HepG2 (cell line): ENCODE measurements around the gene TRIO. TPM values are rescaled to one million over a fixed set of nuclear protein-coding genes. Genes with fewer than 3 reads are reported as not detected.

Experiments used
- ATAC-seq: fragments of 200-7000 bp; cut with Tn5 transposase; 3 replicates; pipeline ENCODE4 v1.9.1; 2020; ENCODE audit warnings: mild to moderate bottlenecking, moderate library complexity
- BruUV-seq: library from RNA; stranded (reverse); fragments of 400-500 nt; replicated peaks from 2 replicates; lab custom pipeline; 2021; lab: Mats Ljungman, UMichigan
- CTCF ChIA-PET: fragments of 300-600 bp; formaldehyde crosslinking; extraction: SDS; loops from one replicate; lab custom pipeline; 2021; ENCODE audit warnings: low total read pairs, inconsistent platforms, low intra/inter-chr PET ratio; lab: Yijun Ruan, JAX
- POLR2A ChIA-PET: fragments of 350-600 bp; sonication (Branson Sonifier 250); formaldehyde crosslinking; loops from one replicate; lab custom pipeline; 2020; ENCODE audit warnings: antibody characterized with exemption, inconsistent platforms; lab: Yijun Ruan, JAX
- DNase-seq: peaks from one replicate; pipeline ENCODE4 v3.0.0-alpha.2; 2015; ENCODE audit warnings: low spot score
- FAIRE-seq: peaks from 3 replicates; lab custom pipeline; 2011; peaks lifted over from hg19 to GRCh38; lab: Jason Lieb, UNC
- H2AFZ ChIP-seq: one replicate; pipeline ENCODE4 v1.6.1; 2011; ENCODE audit warnings: low read length, inconsistent platforms
- H3K27ac ChIP-seq: fragments of 300-600 bp; 3 replicates; pipeline ENCODE4 v1.8.0; 2011; ENCODE audit warnings: mixed run types, mild to moderate bottlenecking, mixed read lengths, low read length, inconsistent platforms; ENCODE audit not compliant: insufficient read depth; ENCODE audit errors: extremely low read length
- H3K27me3 ChIP-seq, 2 experiments: fragments of 200-600 bp in 1 of 2; 2 replicates in 1 of 2; 3 replicates in 1 of 2; pipeline versions ENCODE4 v1.6.0 to v1.8.0; 2011; ENCODE audit warnings: low read length in 2 of 2, mild to moderate bottlenecking in 2 of 2, moderate library complexity in 2 of 2, inconsistent platforms in 1 of 2; ENCODE audit not compliant: insufficient read depth in 2 of 2, control insufficient read depth in 1 of 2
- H3K36me3 ChIP-seq, 2 experiments: fragments of 200-600 bp in 1 of 2; replicated peaks in 1 of 2; 2 replicates in 1 of 2; 3 replicates in 1 of 2; pipeline versions ENCODE4 v1.5.1 to v1.8.0; 2011; ENCODE audit warnings: low read length in 2 of 2, inconsistent platforms in 1 of 2; ENCODE audit not compliant: insufficient read depth in 2 of 2, control insufficient read depth in 1 of 2
- H3K4me1 ChIP-seq: 2 replicates; pipeline ENCODE4 v1.5.1; 2012; ENCODE audit warnings: low read length, inconsistent platforms; ENCODE audit not compliant: insufficient read depth
- H3K4me2 ChIP-seq: 2 replicates; pipeline ENCODE4 v1.6.0; 2011; ENCODE audit warnings: low read depth, low read length, inconsistent platforms
- H3K4me3 ChIP-seq, 3 experiments: fragments of 200-600 bp in 1 of 3; sonication (generic), shearing (Covaris generic) in 1 of 3; replicated peaks in 1 of 3; 2 replicates each; pipeline ENCODE4 v1.5.1; 2011 to 2016; ENCODE audit warnings: low read length in 3 of 3, inconsistent platforms in 2 of 3, low read depth in 2 of 3, mild to moderate bottlenecking in 2 of 3, control low read depth in 1 of 3, mixed read lengths in 1 of 3; ENCODE audit not compliant: insufficient read depth in 1 of 3
- H3K79me2 ChIP-seq: one replicate; pipeline ENCODE4 v1.6.1; 2011; ENCODE audit warnings: low read length, inconsistent platforms; ENCODE audit not compliant: insufficient read depth
- H3K9ac ChIP-seq: 2 replicates; pipeline ENCODE4 v1.6.0; 2011; ENCODE audit warnings: mild to moderate bottlenecking, low read depth, low read length, inconsistent platforms; ENCODE audit not compliant: insufficient read depth
- H3K9me3 ChIP-seq: 2 replicates; pipeline ENCODE4 v1.5.1; 2012; ENCODE audit warnings: mild to moderate bottlenecking, low read length
- H4K20me1 ChIP-seq: 2 replicates; pipeline ENCODE4 v1.6.0; 2011; ENCODE audit warnings: inconsistent platforms, mild to moderate bottlenecking, low read length, moderate library complexity; ENCODE audit not compliant: insufficient read depth
- BHLHE40 ChIP-seq: IDR thresholded peaks from 2 replicates; pipeline ENCODE4 v1.6.1; 2011; ENCODE audit warnings: low read length, improper control_type of control experiment
- NBN ChIP-seq: fragments of 450-650 bp; conservative IDR thresholded peaks from 2 replicates; pipeline ENCODE4 v1.6.1; 2017
- TBL1XR1 ChIP-seq: fragments of 150-350 bp; IDR thresholded peaks from 2 replicates; pipeline ENCODE4 v1.6.1; 2014; ENCODE audit warnings: borderline replicate concordance, low read length; ENCODE audit not compliant: partially characterized antibody
- TOPORS ChIP-seq: sonication (generic); formaldehyde crosslinking; IDR thresholded peaks from 2 replicates; pipeline ENCODE4 v1.8.0; 2023; ENCODE audit warnings: mild to moderate bottlenecking, missing genetic modification reagents
- ZBTB10 ChIP-seq: sonication (generic); formaldehyde crosslinking; IDR thresholded peaks from 2 replicates; pipeline ENCODE4 v1.4.0; 2020; ENCODE audit warnings: missing genetic modification reagents, borderline replicate concordance
- ZNF101 ChIP-seq: sonication (generic); formaldehyde crosslinking; IDR thresholded peaks from 2 replicates; pipeline ENCODE4 v1.4.0; 2020; ENCODE audit warnings: mild to moderate bottlenecking, low read depth, missing genetic modification reagents, borderline replicate concordance
- ZNF143 ChIP-seq: sonication (generic); formaldehyde crosslinking; IDR thresholded peaks from 2 replicates; pipeline ENCODE4 v1.4.0; 2020; ENCODE audit warnings: missing genetic modification reagents
- ZNF333 ChIP-seq: sonication (generic); formaldehyde crosslinking; IDR thresholded peaks from 2 replicates; pipeline ENCODE4 v1.4.0; 2020; ENCODE audit warnings: mild to moderate bottlenecking, missing genetic modification reagents, borderline replicate concordance
- ZNF552 ChIP-seq: sonication (generic); formaldehyde crosslinking; IDR thresholded peaks from 2 replicates; pipeline ENCODE4 v1.9.0; 2022; ENCODE audit warnings: missing genetic modification reagents, mild to moderate bottlenecking, borderline replicate concordance
- ZNF569 ChIP-seq: sonication (generic); formaldehyde crosslinking; IDR thresholded peaks from 2 replicates; pipeline ENCODE4 v1.5.0; 2020; ENCODE audit warnings: mild to moderate bottlenecking, missing genetic modification reagents, moderate library complexity, borderline replicate concordance
- WGBS: methylation state at CpG from one replicate; pipeline ENCODE4 v1.1.6; 2017; ENCODE audit warnings: low lambda C conversion rate; 5-methylcytosine and 5-hydroxymethylcytosine counted together
- in situ Hi-C: cut with HindIII; loops from 2 replicates; pipeline ENCODE4 v1.10.0; 2017; ENCODE audit warnings: low pct_unique_long_range_greater_than_20kb; ENCODE audit not compliant: extremely low pct_ligation_motif_present
- intact Hi-C: fragments of 100-400 bp; cut with micrococcal nuclease; formaldehyde crosslinking; loops from one replicate; pipeline ENCODE4 v1.10.0; 2022; ENCODE audit not compliant: unreplicated experiment
- polyA plus RNA-seq, 8 experiments: library from polyadenylated mRNA; depleted of rRNA in 3 of 8; stranded (reverse) in 7 of 8; unstranded in 1 of 8; fragments of >200 nt; fragmentation: Illumina TruSeq in 4 of 8; extraction: Trizol in 4 of 8; gene quantifications; 2 replicates each; pipeline versions ENCODE4 v1.2.1 to v1.2.3, GENCODE V29; 2011 to 2016; ENCODE audit warnings: low read depth in 4 of 8, missing spikeins in 1 of 8, mixed read lengths in 1 of 8; ENCODE audit not compliant: insufficient read depth in 1 of 8
- total RNA-seq, 5 experiments: library from RNA; depleted of rRNA; stranded (reverse); fragments of >200 nt; fragmentation: Illumina TruSeq; extraction: Trizol; gene quantifications; 2 replicates each; pipeline ENCODE4 v1.2.3, GENCODE V29; 2016; ENCODE audit warnings: low read depth in 1 of 5
- TF ChIP-seq, protein P1 (sequence below): sonication (generic); formaldehyde crosslinking; IDR thresholded peaks from 2 replicates; pipeline ENCODE4 v1.5.1; 2020; ENCODE audit warnings: mild to moderate bottlenecking, missing genetic modification reagents
- TF ChIP-seq, protein P2 (sequence below), 2 experiments: fragments of 450-650 bp in 1 of 2; sonication (generic) in 1 of 2; formaldehyde crosslinking; IDR thresholded peaks; 2 replicates each; pipeline versions ENCODE4 v1.5.0 to v1.8.0; 2020 to 2022; ENCODE audit warnings: mild to moderate bottlenecking in 1 of 2, missing genetic modification reagents in 1 of 2
- TF ChIP-seq, protein P3 (sequence below): sonication (generic); formaldehyde crosslinking; IDR thresholded peaks from 2 replicates; pipeline ENCODE4 v1.5.0; 2020; ENCODE audit warnings: mild to moderate bottlenecking, missing genetic modification reagents
- TF ChIP-seq, protein P4 (sequence below): sonication (generic); formaldehyde crosslinking; IDR thresholded peaks from 2 replicates; pipeline ENCODE4 v1.5.0; 2020; ENCODE audit warnings: missing genetic modification reagents

The TRIO gene
- total and polyA plus RNA-seq, 2 of the 13 experiments (the other 11 are each of a cell fraction or from before 2014, with no cell fraction given): 45.2 to 45.9 TPM

- DNase-seq (no peak), FAIRE-seq (no peak), ATAC-seq (no peak)
- Histone ChIP-seq H3K27me3 (no peaks in the 10 kb centered on the region), H3K4me3 (no peak overlapping the region), H3K9ac (no peak overlapping the region), H3K79me2 (no peaks in the 10 kb centered on the region), H4K20me1 (no peaks in the 10 kb centered on the region; the same call in 1 of the 2 replicates), H3K9me3 (no peaks in the 10 kb centered on the region), H3K36me3 (peaks cover 4 to 22% of the 10 kb centered on the region in 2 experiments; a peak in 3 of 5 replicates), H2AFZ (no peak overlapping the region), H3K4me2 (no peak overlapping the region), H3K27ac (no peak overlapping the region), H3K4me1 (no peaks in the 10 kb centered on the region)
- in situ Hi-C loops: no loop called here
- BruUV-seq: no TSS peak
- ChIA-PET POLR2A (no interaction called here), CTCF (no interaction called here)
- intact Hi-C loops: no loop called here
- 98% methylated on average over 8 of the region's 8 CpGs for WGBS
- TF ChIP-seq NBN (no peak), ZNF552 (CRISPR knock-in tag) (no peak), ZNF333 (no peak), BHLHE40 (no peak), ZNF101 (CRISPR knock-in tag) (no peak), TBL1XR1 (no peak), TOPORS (CRISPR knock-in tag) (no peak), ZNF569 (CRISPR knock-in tag) (no peak), ZNF143 (CRISPR knock-in tag) (no peak), ZBTB10 (CRISPR knock-in tag) (no peak)
- TF ChIP-seq, protein P1, sequence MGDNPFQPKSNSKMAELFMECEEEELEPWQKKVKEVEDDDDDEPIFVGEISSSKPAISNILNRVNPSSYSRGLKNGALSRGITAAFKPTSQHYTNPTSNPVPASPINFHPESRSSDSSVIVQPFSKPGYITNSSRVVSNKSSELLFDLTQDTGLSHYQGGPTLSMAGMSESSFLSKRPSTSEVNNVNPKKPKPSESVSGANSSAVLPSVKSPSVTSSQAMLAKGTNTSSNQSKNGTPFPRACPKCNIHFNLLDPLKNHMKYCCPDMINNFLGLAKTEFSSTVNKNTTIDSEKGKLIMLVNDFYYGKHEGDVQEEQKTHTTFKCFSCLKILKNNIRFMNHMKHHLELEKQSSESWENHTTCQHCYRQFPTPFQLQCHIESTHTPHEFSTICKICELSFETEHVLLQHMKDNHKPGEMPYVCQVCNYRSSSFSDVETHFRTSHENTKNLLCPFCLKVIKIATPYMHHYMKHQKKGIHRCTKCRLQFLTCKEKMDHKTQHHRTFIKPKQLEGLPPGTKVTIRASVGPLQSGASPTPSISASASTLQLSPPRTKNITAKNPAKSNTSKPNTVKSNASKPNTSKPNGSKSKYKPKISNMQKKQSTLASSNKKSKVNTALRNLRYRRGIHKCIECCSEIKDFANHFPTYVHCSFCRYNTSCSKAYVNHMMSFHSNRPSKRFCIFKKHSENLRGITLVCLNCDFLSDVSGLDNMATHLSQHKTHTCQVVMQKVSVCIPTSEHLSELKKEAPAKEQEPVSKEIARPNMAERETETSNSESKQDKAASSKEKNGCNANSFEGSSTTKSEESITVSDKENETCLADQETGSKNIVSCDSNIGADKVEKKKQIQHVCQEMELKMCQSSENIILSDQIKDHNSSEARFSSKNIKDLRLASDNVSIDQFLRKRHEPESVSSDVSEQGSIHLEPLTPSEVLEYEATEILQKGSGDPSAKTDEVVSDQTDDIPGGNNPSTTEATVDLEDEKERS (CRISPR knock-in tag): no peak
- TF ChIP-seq, protein P2, sequence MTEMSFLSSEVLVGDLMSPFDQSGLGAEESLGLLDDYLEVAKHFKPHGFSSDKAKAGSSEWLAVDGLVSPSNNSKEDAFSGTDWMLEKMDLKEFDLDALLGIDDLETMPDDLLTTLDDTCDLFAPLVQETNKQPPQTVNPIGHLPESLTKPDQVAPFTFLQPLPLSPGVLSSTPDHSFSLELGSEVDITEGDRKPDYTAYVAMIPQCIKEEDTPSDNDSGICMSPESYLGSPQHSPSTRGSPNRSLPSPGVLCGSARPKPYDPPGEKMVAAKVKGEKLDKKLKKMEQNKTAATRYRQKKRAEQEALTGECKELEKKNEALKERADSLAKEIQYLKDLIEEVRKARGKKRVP (CRISPR knock-in tag; IDR thresholded peaks at IDR 0.05): no peak
- TF ChIP-seq, protein P3, sequence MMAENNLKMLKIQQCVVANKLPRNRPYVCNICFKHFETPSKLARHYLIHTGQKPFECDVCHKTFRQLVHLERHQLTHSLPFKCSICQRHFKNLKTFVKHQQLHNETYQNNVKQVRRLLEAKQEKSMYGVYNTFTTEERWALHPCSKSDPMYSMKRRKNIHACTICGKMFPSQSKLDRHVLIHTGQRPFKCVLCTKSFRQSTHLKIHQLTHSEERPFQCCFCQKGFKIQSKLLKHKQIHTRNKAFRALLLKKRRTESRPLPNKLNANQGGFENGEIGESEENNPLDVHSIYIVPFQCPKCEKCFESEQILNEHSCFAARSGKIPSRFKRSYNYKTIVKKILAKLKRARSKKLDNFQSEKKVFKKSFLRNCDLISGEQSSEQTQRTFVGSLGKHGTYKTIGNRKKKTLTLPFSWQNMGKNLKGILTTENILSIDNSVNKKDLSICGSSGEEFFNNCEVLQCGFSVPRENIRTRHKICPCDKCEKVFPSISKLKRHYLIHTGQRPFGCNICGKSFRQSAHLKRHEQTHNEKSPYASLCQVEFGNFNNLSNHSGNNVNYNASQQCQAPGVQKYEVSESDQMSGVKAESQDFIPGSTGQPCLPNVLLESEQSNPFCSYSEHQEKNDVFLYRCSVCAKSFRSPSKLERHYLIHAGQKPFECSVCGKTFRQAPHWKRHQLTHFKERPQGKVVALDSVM (CRISPR knock-in tag): no peak
- TF ChIP-seq, protein P4, sequence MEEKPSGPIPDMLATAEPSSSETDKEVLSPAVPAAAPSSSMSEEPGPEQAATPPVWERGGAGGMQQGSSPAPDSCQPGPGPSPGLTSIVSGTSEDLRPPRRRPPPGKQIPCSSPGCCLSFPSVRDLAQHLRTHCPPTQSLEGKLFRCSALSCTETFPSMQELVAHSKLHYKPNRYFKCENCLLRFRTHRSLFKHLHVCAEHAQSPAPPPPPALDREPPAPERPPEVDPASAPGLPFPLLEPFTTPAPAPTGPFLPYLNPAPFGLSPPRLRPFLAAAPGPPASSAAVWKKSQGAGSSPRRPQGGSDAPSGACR (CRISPR knock-in tag): no peak
Measured at GRCh38 chr5:14432931-14433589, 289.9 kb downstream of the TRIO start.
